ENCODE data around the gene PTPRG. TPM values are rescaled to one million over a fixed set of nuclear protein-coding genes. Genes with fewer than 3 reads are reported as not detected.

The PTPRG gene
- total RNA-seq, 3 donors from 2014 or later (not counting 1 experiment from before 2014, with no cell fraction given): 1.0 to 2.9 (median 2.5) TPM

- no peak for TF ChIP-seq CTCF (IDR thresholded peaks at IDR 0.05)
- 29% methylated on average over 1 of the region's 3 CpGs for WGBS (ENCODE audit: insufficient coverage)
- no peak overlapping the region for H3K27ac ChIP-seq (ENCODE audit: low read length)
Measured at GRCh38 chr3:61535826-61536225, 25.5 kb upstream of the PTPRG start.

GRCh38 chr3:61537366-61537765, 24.0 kb upstream of the PTPRG start:
- no peak overlapping the region for H3K4me3 Mint-ChIP-seq
- 50% methylated on average over 6 of the region's 6 CpGs for WGBS (ENCODE audit: insufficient coverage)
- no peaks in the 10 kb centered on the region for H3K36me3 Mint-ChIP-seq
- H3K4me1 ChIP-seq (ENCODE audit: control insufficient read depth, insufficient read depth, low read length): no peaks in the 10 kb centered on the region
- DNase-seq (no peak), ATAC-seq (no peak)
- H3K9me3 Mint-ChIP-seq: no peaks in the 10 kb centered on the region
- no peaks in the 10 kb centered on the region for H3K36me3 ChIP-seq (ENCODE audit: control insufficient read depth, insufficient read depth, low read length)
- H3K4me1 Mint-ChIP-seq: no peaks in the 10 kb centered on the region
- peaks cover 0 to 7% of the 10 kb centered on the region in 2 donors for H3K27me3 Mint-ChIP-seq (ENCODE audit: low read depth in 2 of 2)
- H3K27ac ChIP-seq (ENCODE audit: low read length): no peak overlapping the region
- no peaks in the 10 kb centered on the region for H3K27me3 ChIP-seq (ENCODE audit: control insufficient read depth, insufficient read depth, low read length)
- intact Hi-C loops (cut with micrococcal nuclease): no loop called here
- no peak for TF ChIP-seq CTCF (IDR thresholded peaks at IDR 0.05)
- H3K9me3 ChIP-seq (ENCODE audit: control insufficient read depth, insufficient read depth, low read length): no peaks in the 10 kb centered on the region
- H3K4me3 ChIP-seq (ENCODE audit: low read length): no peak overlapping the region
- H3K27ac Mint-ChIP-seq: no peak overlapping the region

More at GRCh38 chr3:61535826-61536225, 25.5 kb upstream of the PTPRG start:
- H3K4me3 ChIP-seq (ENCODE audit: low read length): no peak overlapping the region
- Mint-ChIP-seq H3K36me3 (no peaks in the 10 kb centered on the region), H3K27ac (no peak overlapping the region), H3K27me3 (ENCODE audit: low read depth in 2 of 2) (peaks cover 0 to 4% of the 10 kb centered on the region in 2 donors), H3K4me3 (no peak overlapping the region), H3K4me1 (no peaks in the 10 kb centered on the region), H3K9me3 (no peaks in the 10 kb centered on the region)
- H3K36me3 ChIP-seq (ENCODE audit: control insufficient read depth, insufficient read depth, low read length): no peaks in the 10 kb centered on the region
- H3K27me3 ChIP-seq (ENCODE audit: control insufficient read depth, insufficient read depth, low read length): no peaks in the 10 kb centered on the region
- no peaks in the 10 kb centered on the region for H3K4me1 ChIP-seq (ENCODE audit: control insufficient read depth, insufficient read depth, low read length)
- ATAC-seq: no peak
- DNase-seq: no peak
- intact Hi-C loops (cut with micrococcal nuclease): no loop called here
- H3K9me3 ChIP-seq (ENCODE audit: control insufficient read depth, insufficient read depth, low read length): no peaks in the 10 kb centered on the region

- no peak overlapping the region for H3K4me3 Mint-ChIP-seq
- no peaks in the 10 kb centered on the region for H3K27me3 ChIP-seq (ENCODE audit: control insufficient read depth, insufficient read depth, low read length)
- no peaks in the 10 kb centered on the region for H3K36me3 Mint-ChIP-seq
- no peaks in the 10 kb centered on the region for H3K4me1 ChIP-seq (ENCODE audit: control insufficient read depth, insufficient read depth, low read length)
- no peak for TF ChIP-seq CTCF (IDR thresholded peaks at IDR 0.05)
- H3K9me3 Mint-ChIP-seq: no peaks in the 10 kb centered on the region
- DNase-seq (no peak), ATAC-seq (no peak)
- intact Hi-C loops (cut with micrococcal nuclease): no loop called here
- H3K4me1 Mint-ChIP-seq: no peaks in the 10 kb centered on the region
- no peaks in the 10 kb centered on the region for H3K9me3 ChIP-seq (ENCODE audit: control insufficient read depth, insufficient read depth, low read length)
- H3K27me3 Mint-ChIP-seq (ENCODE audit: low read depth in 2 of 2): peaks cover 0 to 7% of the 10 kb centered on the region in 2 donors
- H3K27ac Mint-ChIP-seq: no peak overlapping the region
- WGBS (ENCODE audit: insufficient coverage): 91% methylated on average over 5 of the region's 5 CpGs
- no peak overlapping the region for H3K4me3 ChIP-seq (ENCODE audit: low read length)
- no peaks in the 10 kb centered on the region for H3K36me3 ChIP-seq (ENCODE audit: control insufficient read depth, insufficient read depth, low read length)
- no peak overlapping the region for H3K27ac ChIP-seq (ENCODE audit: low read length)
Measured at GRCh38 chr3:61538486-61538885, 22.9 kb upstream of the PTPRG start.

- no peaks in the 10 kb centered on the region for H3K36me3 Mint-ChIP-seq
- no peaks in the 10 kb centered on the region for H3K9me3 ChIP-seq (ENCODE audit: control insufficient read depth, insufficient read depth, low read length)
- ATAC-seq (no peak), DNase-seq (no peak)
- 72% methylated on average over 4 of the region's 4 CpGs for WGBS (ENCODE audit: insufficient coverage)
- H3K4me1 Mint-ChIP-seq: no peaks in the 10 kb centered on the region
- H3K27me3 ChIP-seq (ENCODE audit: control insufficient read depth, insufficient read depth, low read length): no peaks in the 10 kb centered on the region
- H3K4me3 Mint-ChIP-seq: no peak overlapping the region
- peaks cover 0 to 7% of the 10 kb centered on the region in 2 donors for H3K27me3 Mint-ChIP-seq (ENCODE audit: low read depth in 2 of 2)
- H3K27ac ChIP-seq (ENCODE audit: low read length): no peak overlapping the region
- H3K4me1 ChIP-seq (ENCODE audit: control insufficient read depth, insufficient read depth, low read length): no peaks in the 10 kb centered on the region
- H3K9me3 Mint-ChIP-seq: no peaks in the 10 kb centered on the region
- intact Hi-C loops (cut with micrococcal nuclease): no loop called here
- no peak for TF ChIP-seq CTCF (IDR thresholded peaks at IDR 0.05)
- no peaks in the 10 kb centered on the region for H3K36me3 ChIP-seq (ENCODE audit: control insufficient read depth, insufficient read depth, low read length)
- H3K4me3 ChIP-seq (ENCODE audit: low read length): no peak overlapping the region
- no peak overlapping the region for H3K27ac Mint-ChIP-seq
Measured at GRCh38 chr3:61541694-61542093, 19.7 kb upstream of the PTPRG start.

Data from natural killer cell (primary cell).